ENCODE measurements around the gene PSG11.
"Not testable (repeated sequence)": the region's sequence is repeated elsewhere in the genome, so short reads cannot be mapped to it uniquely, and the experiment has no call there.

The PSG11 gene

GRCh38 chr19:42988206-42988605 is 38.1 kb downstream of the PSG11 start:
- not testable (repeated sequence) for DNase-seq

GRCh38 chr19:42985588-42985987 is 40.7 kb downstream of the PSG11 start:
- no peak for DNase-seq

GRCh38 chr19:42982111-42982510 is 44.2 kb downstream of the PSG11 start:
- not testable (repeated sequence) for DNase-seq

- not testable (repeated sequence) for DNase-seq
Observed at GRCh38 chr19:42971451-42971850, 54.8 kb downstream of the PSG11 start.

- no peak for DNase-seq
Observed at GRCh38 chr19:42965176-42965575, 61.1 kb downstream of the PSG11 start.

GRCh38 chr19:42961119-42961518 is 65.2 kb downstream of the PSG11 start:
- DNase-seq, result no peak

All from NCI-H1694 treated with DMSO at 0.1 percent for 48 hours (cell line).